ENCODE data around the gene NAV2. TPM values are rescaled to one million over a fixed set of nuclear protein-coding genes. Genes with fewer than 3 reads are reported as not detected.

Gene NAV2
- polyA plus RNA-seq, 1 donor from 2014 or later: 3.0 TPM

DNA sequence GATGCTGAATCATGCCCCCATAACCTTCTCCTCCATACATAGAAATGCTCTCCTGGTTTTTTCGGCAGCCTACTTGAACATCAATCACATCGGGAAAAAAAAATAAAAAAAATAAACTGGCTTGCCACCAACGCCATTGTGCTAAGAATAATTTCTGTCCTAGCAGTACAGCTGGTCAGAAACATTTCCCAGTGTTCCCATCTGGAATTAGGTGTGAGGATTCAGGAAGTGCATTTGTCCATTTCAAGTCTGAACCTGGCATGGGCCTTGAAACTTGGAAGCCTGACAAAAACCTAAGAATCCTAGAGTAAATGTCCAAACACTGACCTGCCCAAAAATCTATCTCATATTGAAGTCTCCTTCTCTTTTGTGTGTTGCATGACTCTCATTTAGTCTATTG lies 16.6 kb upstream of the NAV2 start:
- H3K79me2 ChIP-seq (replicated peaks; ENCODE audit: insufficient read depth, low read length): no peaks in the 10 kb centered on the region

GRCh38 chr11:19696904-19697303 lies 15.7 kb upstream of the NAV2 start:
- H3K4me3 ChIP-seq (ENCODE audit: low read length): no peak overlapping the region
- H3K9me3 ChIP-seq (ENCODE audit: low read length): no peaks in the 10 kb centered on the region
- no peaks in the 10 kb centered on the region for H3K27me3 ChIP-seq (ENCODE audit: insufficient read depth, low read depth, low read length)
- H3K9me2 ChIP-seq (ENCODE audit: insufficient read depth, low read length): no peaks in the 10 kb centered on the region
- H3F3A ChIP-seq (ENCODE audit: insufficient read depth, low read length, poor library complexity, severe bottlenecking): no peaks in the 10 kb centered on the region
- H3K36me3 ChIP-seq (ENCODE audit: insufficient read depth, low read length): no peaks in the 10 kb centered on the region
- no peak overlapping the region for H3K4me2 ChIP-seq (ENCODE audit: low read length)
- no peak overlapping the region for H2AFZ ChIP-seq (ENCODE audit: low read depth, low read length)
- no peak overlapping the region for H3K27ac ChIP-seq (ENCODE audit: low read length)
- TF ChIP-seq RAD21 (conservative IDR thresholded peaks at IDR 0.05): no peak
- TF ChIP-seq MXI1 (conservative IDR thresholded peaks at IDR 0.05; ENCODE audit: poor library complexity, severe bottlenecking): no peak
- no peak for TF ChIP-seq CTCF (IDR thresholded peaks at IDR 0.05; ENCODE audit: poor library complexity, severe bottlenecking)
- TF ChIP-seq TAF1 (IDR thresholded peaks at IDR 0.05; ENCODE audit: low read depth): no peak
- TF ChIP-seq SMC3 (conservative IDR thresholded peaks at IDR 0.05; ENCODE audit: poor library complexity): no peak
- TF ChIP-seq, protein P1, sequence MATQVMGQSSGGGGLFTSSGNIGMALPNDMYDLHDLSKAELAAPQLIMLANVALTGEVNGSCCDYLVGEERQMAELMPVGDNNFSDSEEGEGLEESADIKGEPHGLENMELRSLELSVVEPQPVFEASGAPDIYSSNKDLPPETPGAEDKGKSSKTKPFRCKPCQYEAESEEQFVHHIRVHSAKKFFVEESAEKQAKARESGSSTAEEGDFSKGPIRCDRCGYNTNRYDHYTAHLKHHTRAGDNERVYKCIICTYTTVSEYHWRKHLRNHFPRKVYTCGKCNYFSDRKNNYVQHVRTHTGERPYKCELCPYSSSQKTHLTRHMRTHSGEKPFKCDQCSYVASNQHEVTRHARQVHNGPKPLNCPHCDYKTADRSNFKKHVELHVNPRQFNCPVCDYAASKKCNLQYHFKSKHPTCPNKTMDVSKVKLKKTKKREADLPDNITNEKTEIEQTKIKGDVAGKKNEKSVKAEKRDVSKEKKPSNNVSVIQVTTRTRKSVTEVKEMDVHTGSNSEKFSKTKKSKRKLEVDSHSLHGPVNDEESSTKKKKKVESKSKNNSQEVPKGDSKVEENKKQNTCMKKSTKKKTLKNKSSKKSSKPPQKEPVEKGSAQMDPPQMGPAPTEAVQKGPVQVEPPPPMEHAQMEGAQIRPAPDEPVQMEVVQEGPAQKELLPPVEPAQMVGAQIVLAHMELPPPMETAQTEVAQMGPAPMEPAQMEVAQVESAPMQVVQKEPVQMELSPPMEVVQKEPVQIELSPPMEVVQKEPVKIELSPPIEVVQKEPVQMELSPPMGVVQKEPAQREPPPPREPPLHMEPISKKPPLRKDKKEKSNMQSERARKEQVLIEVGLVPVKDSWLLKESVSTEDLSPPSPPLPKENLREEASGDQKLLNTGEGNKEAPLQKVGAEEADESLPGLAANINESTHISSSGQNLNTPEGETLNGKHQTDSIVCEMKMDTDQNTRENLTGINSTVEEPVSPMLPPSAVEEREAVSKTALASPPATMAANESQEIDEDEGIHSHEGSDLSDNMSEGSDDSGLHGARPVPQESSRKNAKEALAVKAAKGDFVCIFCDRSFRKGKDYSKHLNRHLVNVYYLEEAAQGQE (IDR thresholded peaks at IDR 0.05; ENCODE audit: borderline replicate concordance): no peak
- no peak for TF ChIP-seq EP300 (conservative IDR thresholded peaks at IDR 0.05; ENCODE audit: poor library complexity, severe bottlenecking)
- TF ChIP-seq EZH2 (IDR thresholded peaks at IDR 0.05; ENCODE audit: borderline replicate concordance, insufficient read depth, low read length, poor library complexity, severe bottlenecking): no peak
- TF ChIP-seq POLR2AphosphoS5 (IDR thresholded peaks at IDR 0.05): no peak
- H3K9ac ChIP-seq (ENCODE audit: low read length): no peak overlapping the region
- H3K79me2 ChIP-seq (replicated peaks; ENCODE audit: insufficient read depth, low read length): no peaks in the 10 kb centered on the region
- no peaks in the 10 kb centered on the region for H4K20me1 ChIP-seq (ENCODE audit: insufficient read depth)

More for the DNA sequence above, 16.6 kb upstream of the NAV2 start:
- Histone ChIP-seq H4K20me1 (ENCODE audit: insufficient read depth) (no peaks in the 10 kb centered on the region), H3K36me3 (ENCODE audit: insufficient read depth, low read length) (no peaks in the 10 kb centered on the region), H3K9me3 (ENCODE audit: low read length) (no peaks in the 10 kb centered on the region), H3K4me2 (ENCODE audit: low read length) (no peak overlapping the region), H3K9ac (ENCODE audit: low read length) (no peak overlapping the region), H3K9me2 (ENCODE audit: insufficient read depth, low read length) (no peaks in the 10 kb centered on the region), H2AFZ (ENCODE audit: low read depth, low read length) (no peak overlapping the region), H3F3A (ENCODE audit: insufficient read depth, low read length, poor library complexity, severe bottlenecking) (no peaks in the 10 kb centered on the region), H3K27me3 (ENCODE audit: insufficient read depth, low read depth, low read length) (no peaks in the 10 kb centered on the region), H3K4me3 (ENCODE audit: low read length) (no peak overlapping the region), H3K27ac (ENCODE audit: low read length) (no peak overlapping the region)
- no peak for TF ChIP-seq MXI1 (conservative IDR thresholded peaks at IDR 0.05; ENCODE audit: poor library complexity, severe bottlenecking)
- no peak for TF ChIP-seq RAD21 (conservative IDR thresholded peaks at IDR 0.05)
- no peak for TF ChIP-seq POLR2AphosphoS5 (IDR thresholded peaks at IDR 0.05)

GRCh38 chr11:19697721-19698121 lies 14.9 kb upstream of the NAV2 start:
- TF ChIP-seq SMC3 (conservative IDR thresholded peaks at IDR 0.05; ENCODE audit: poor library complexity): no peak
- no peak for TF ChIP-seq MXI1 (conservative IDR thresholded peaks at IDR 0.05; ENCODE audit: poor library complexity, severe bottlenecking)
- no peak for TF ChIP-seq CTCF (IDR thresholded peaks at IDR 0.05; ENCODE audit: poor library complexity, severe bottlenecking)
- no peak for TF ChIP-seq EP300 (conservative IDR thresholded peaks at IDR 0.05; ENCODE audit: poor library complexity, severe bottlenecking)
- TF ChIP-seq RAD21 (conservative IDR thresholded peaks at IDR 0.05): no peak
- TF ChIP-seq EZH2 (IDR thresholded peaks at IDR 0.05; ENCODE audit: borderline replicate concordance, insufficient read depth, low read length, poor library complexity, severe bottlenecking): no peak
- TF ChIP-seq TAF1 (IDR thresholded peaks at IDR 0.05; ENCODE audit: low read depth): no peak
- TF ChIP-seq, protein P1 (IDR thresholded peaks at IDR 0.05; ENCODE audit: borderline replicate concordance): no peak
- no peak for TF ChIP-seq POLR2AphosphoS5 (IDR thresholded peaks at IDR 0.05)
- no peak overlapping the region for H2AFZ ChIP-seq (ENCODE audit: low read depth, low read length)
- H3K27me3 ChIP-seq (ENCODE audit: insufficient read depth, low read depth, low read length): no peaks in the 10 kb centered on the region
- H3K27ac ChIP-seq (ENCODE audit: low read length): no peak overlapping the region
- no peaks in the 10 kb centered on the region for H3K36me3 ChIP-seq (ENCODE audit: insufficient read depth, low read length)
- H3K9me2 ChIP-seq (ENCODE audit: insufficient read depth, low read length): no peaks in the 10 kb centered on the region
- H3K4me3 ChIP-seq (ENCODE audit: low read length): no peak overlapping the region
- H3F3A ChIP-seq (ENCODE audit: insufficient read depth, low read length, poor library complexity, severe bottlenecking): no peaks in the 10 kb centered on the region
- no peak overlapping the region for H3K4me2 ChIP-seq (ENCODE audit: low read length)
- no peak overlapping the region for H3K9ac ChIP-seq (ENCODE audit: low read length)
- no peaks in the 10 kb centered on the region for H3K79me2 ChIP-seq (replicated peaks; ENCODE audit: insufficient read depth, low read length)
- H3K9me3 ChIP-seq (ENCODE audit: low read length): no peaks in the 10 kb centered on the region
- H4K20me1 ChIP-seq (ENCODE audit: insufficient read depth): no peaks in the 10 kb centered on the region

Measured in neural cell (in vitro differentiated cells).